HG03045 (cell line): ENCODE measurements around the gene FANCC.

Experiments used
- ATAC-seq: cut with Tn5 transposase; IDR thresholded peaks from one replicate; pipeline ENCODE4 v1.9.1; 2021; ENCODE audit warnings: mild to moderate bottlenecking, moderate library complexity; ENCODE audit not compliant: unreplicated experiment

Gene FANCC

DNA sequence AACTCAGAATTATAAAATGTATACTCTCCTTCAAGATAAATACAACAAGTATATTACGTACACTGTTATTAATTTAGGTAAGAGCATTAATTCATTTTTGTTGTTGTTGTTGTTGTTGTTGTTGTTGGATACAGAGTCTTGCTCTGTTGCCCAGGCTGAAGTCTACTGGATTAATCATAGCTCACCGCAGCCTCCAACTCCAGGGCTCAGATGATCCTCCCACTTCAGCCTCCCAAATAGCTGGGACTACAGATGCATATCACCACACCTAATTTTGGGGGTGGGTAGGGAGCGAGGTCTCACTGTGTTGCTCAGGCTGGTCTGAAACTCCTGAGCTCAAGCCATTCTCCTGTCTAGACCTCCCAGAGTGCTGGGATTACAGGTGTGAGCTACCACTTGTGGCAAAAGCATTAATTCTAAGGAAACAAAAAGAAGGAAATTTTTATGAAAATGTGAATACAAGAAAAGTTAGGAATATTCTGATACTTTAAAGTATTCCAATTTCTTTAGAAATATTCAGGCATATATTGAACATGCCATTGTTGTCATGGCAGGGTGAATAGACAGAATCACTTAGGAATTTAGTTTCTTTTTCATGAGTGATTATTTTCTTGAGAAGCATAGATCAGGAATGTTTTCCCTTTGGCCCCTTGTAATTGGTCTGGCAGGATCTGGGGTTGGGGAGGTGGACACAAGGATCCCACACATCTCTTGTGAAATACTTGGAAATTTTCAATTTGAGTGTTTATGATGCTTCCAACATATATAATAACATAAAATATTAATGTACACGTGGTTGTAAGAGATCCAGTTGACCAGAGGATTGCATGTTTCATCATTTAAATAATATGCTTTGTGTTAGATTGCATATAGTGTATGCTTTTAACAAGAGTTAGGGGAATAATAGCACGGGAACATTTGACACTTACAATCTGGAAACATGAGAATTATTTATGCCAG lies 263.6 kb downstream of the FANCC start:
- no peak for ATAC-seq

DNA sequence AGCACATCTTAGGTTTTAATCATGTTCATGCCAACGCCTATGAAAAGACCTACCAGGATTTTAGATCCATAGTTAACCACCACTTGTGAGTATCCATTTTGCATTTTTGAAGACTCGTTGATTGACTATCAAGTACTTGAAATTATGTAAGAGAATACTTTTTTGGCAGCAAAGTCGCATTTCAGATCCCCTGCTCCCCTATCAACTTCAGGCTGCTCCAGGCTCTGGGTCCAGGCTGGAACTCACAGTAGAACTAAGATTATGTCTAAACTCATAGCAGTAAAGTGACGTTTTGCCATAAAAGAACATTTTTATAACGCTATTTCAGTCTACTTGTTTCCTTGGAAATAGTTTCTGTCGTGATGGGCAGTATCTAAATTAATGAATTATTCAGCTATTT lies 267.7 kb downstream of the FANCC start:
- no peak for ATAC-seq
